Spinal cord (tissue), 10 donors: Measurements from ENCODE around the gene HIF1A. TPM values are rescaled to one million over a fixed set of nuclear protein-coding genes. Genes with fewer than 3 reads are reported as not detected.

Experiments used
- DNase-seq, 6 donors: peaks; one replicate each; pipeline versions ENCODE4 v3.0.0 to v3.0.0-alpha.2; 2013 to 2015; ENCODE audit warnings: low spot score in 6 of 6, low read depth in 4 of 6
- H3K27ac ChIP-seq: one replicate; pipeline ENCODE4 v1.5.1; 2013; ENCODE audit warnings: low read depth, low read length, control low read depth
- H3K27me3 ChIP-seq: one replicate; pipeline ENCODE4 v1.6.1; 2013; ENCODE audit warnings: low read length; ENCODE audit not compliant: control insufficient read depth, insufficient read depth
- H3K36me3 ChIP-seq: one replicate; pipeline ENCODE4 v1.6.1; 2013; ENCODE audit warnings: low read length; ENCODE audit not compliant: control insufficient read depth, insufficient read depth
- H3K4me1 ChIP-seq: one replicate; pipeline ENCODE4 v1.6.1; 2013; ENCODE audit warnings: low read length; ENCODE audit not compliant: control insufficient read depth, insufficient read depth
- H3K4me3 ChIP-seq: one replicate; pipeline ENCODE4 v1.5.1; 2013; ENCODE audit warnings: low read depth, low read length, control low read depth
- H3K9me3 ChIP-seq: one replicate; pipeline ENCODE4 v1.6.1; 2013; ENCODE audit warnings: low read length; ENCODE audit not compliant: control insufficient read depth, insufficient read depth
- WGBS: methylation state at CpG from one replicate; pipeline ENCODE4 v1.1.5; 2013; ENCODE audit warnings: missing lambda C conversion rate; ENCODE audit not compliant: insufficient coverage; 5-methylcytosine and 5-hydroxymethylcytosine counted together
- polyA plus RNA-seq, 2 donors: library from polyadenylated mRNA; unstranded; fragments of 120-200 nt; gene quantifications; one replicate each; pipeline ENCODE4 v1.2.1, GENCODE V29; 2013; ENCODE audit not compliant: insufficient read length in 2 of 2
- total RNA-seq, 2 donors: library from RNA; depleted of rRNA in 1 of 2; stranded (reverse); fragments of 120-200 nt in 1 of 2; fragments of >200 nt in 1 of 2; gene quantifications; one replicate each; pipeline versions ENCODE4 v1.2.3 to v1.2.4, GENCODE V29; 2013 to 2014
- donor health status: healthy.

Gene HIF1A
- total and polyA plus RNA-seq, 4 donors: 92.8 to 167 (median 96.7) TPM

- Histone ChIP-seq H3K9me3 (no peaks in the 10 kb centered on the region), H3K4me1 (peaks cover 4% of the 10 kb centered on the region), H3K36me3 (no peaks in the 10 kb centered on the region), H3K27ac (no peak overlapping the region), H3K27me3 (no peaks in the 10 kb centered on the region), H3K4me3 (no peak overlapping the region)
- DNase-seq: peak in 1 of 6 donors; percentile 42
Measured at GRCh38 chr14:61691495-61691894, 3.8 kb upstream of the HIF1A start.

GRCh38 chr14:61694039-61694438, 1.3 kb upstream of the HIF1A start:
- no CpG with 5 or more reads among the region's 6 CpGs for WGBS
- Histone ChIP-seq H3K36me3 (no peaks in the 10 kb centered on the region), H3K4me1 (peaks cover 4% of the 10 kb centered on the region), H3K9me3 (no peaks in the 10 kb centered on the region), H3K4me3 (no peak overlapping the region), H3K27ac (no peak overlapping the region), H3K27me3 (no peaks in the 10 kb centered on the region)
- DNase-seq: no peak

- Histone ChIP-seq H3K36me3 (no peaks in the 10 kb centered on the region), H3K4me1 (peaks cover 4% of the 10 kb centered on the region), H3K27ac (peak overlapping the region; percentile 99), H3K4me3 (peak overlapping the region; percentile 95), H3K9me3 (no peaks in the 10 kb centered on the region), H3K27me3 (no peaks in the 10 kb centered on the region)
- peak; percentile 43 to 82 (median 56) for DNase-seq
- WGBS: 0% methylated on average over 59 of the region's 70 CpGs
Measured at GRCh38 chr14:61695695-61696527, 598 bp downstream of the HIF1A start.

GRCh38 chr14:61696753-61697318, 1.5 kb downstream of the HIF1A start:
- Histone ChIP-seq H3K27ac (peak overlapping the region; percentile 99), H3K9me3 (no peaks in the 10 kb centered on the region), H3K4me1 (peaks cover 4% of the 10 kb centered on the region), H3K36me3 (no peaks in the 10 kb centered on the region), H3K4me3 (peak overlapping the region; percentile 95), H3K27me3 (no peaks in the 10 kb centered on the region)
- no peak for DNase-seq
- WGBS: no CpG with 5 or more reads among the region's 5 CpGs

- Histone ChIP-seq H3K4me1 (peaks cover 4% of the 10 kb centered on the region), H3K36me3 (no peaks in the 10 kb centered on the region), H3K27ac (no peak overlapping the region), H3K9me3 (no peaks in the 10 kb centered on the region), H3K4me3 (peak overlapping the region; percentile 95), H3K27me3 (no peaks in the 10 kb centered on the region)
- DNase-seq: no peak
- no CpG with 5 or more reads among the region's 2 CpGs for WGBS
Measured at GRCh38 chr14:61698206-61698980, 3.1 kb downstream of the HIF1A start.

- no peak overlapping the region for H3K27ac ChIP-seq
- no peaks in the 10 kb centered on the region for H3K36me3 ChIP-seq
- DNase-seq: no peak
- no peak overlapping the region for H3K4me3 ChIP-seq
- no peaks in the 10 kb centered on the region for H3K9me3 ChIP-seq
- H3K4me1 ChIP-seq: peaks cover 4% of the 10 kb centered on the region
- no peaks in the 10 kb centered on the region for H3K27me3 ChIP-seq
- whole genome bisulfite sequencing: 67% methylated on average over 1 of the region's 6 CpGs
Measured at GRCh38 chr14:61699027-61699426, 3.7 kb downstream of the HIF1A start.

- no peaks in the 10 kb centered on the region for H3K4me1 ChIP-seq
Measured at GRCh38 chr14:61700104-61700886, 5.0 kb downstream of the HIF1A start.

GRCh38 chr14:61701946-61702345, 6.6 kb downstream of the HIF1A start:
- DNase-seq: no peak
- no peak overlapping the region for H3K4me3 ChIP-seq
- H3K36me3 ChIP-seq: no peaks in the 10 kb centered on the region
- WGBS: 92% methylated on average over 1 of the region's 7 CpGs
- H3K27me3 ChIP-seq: no peaks in the 10 kb centered on the region
- no peaks in the 10 kb centered on the region for H3K9me3 ChIP-seq
- H3K27ac ChIP-seq: no peak overlapping the region
- no peaks in the 10 kb centered on the region for H3K4me1 ChIP-seq

More at GRCh38 chr14:61700104-61700886, 5.0 kb downstream of the HIF1A start:
- Histone ChIP-seq H3K9me3 (no peaks in the 10 kb centered on the region), H3K27me3 (no peaks in the 10 kb centered on the region), H3K27ac (no peak overlapping the region), H3K36me3 (no peaks in the 10 kb centered on the region), H3K4me3 (no peak overlapping the region)
- DNase-seq: no peak
- no CpG with 5 or more reads among the region's 2 CpGs for WGBS
